NCI-H1436 treated with DMSO at 0.1 percent for 48 hours (cell line): ENCODE results near the gene CFH.
"Not testable (repeated sequence)": the region's sequence is repeated elsewhere in the genome, so short reads cannot be mapped to it uniquely, and the experiment has no call there.

Experiments
- DNase-seq: peaks from one replicate; lab custom pipeline; 2025; lab: John Stamatoyannopoulos, UW

The CFH gene

GRCh38 chr1:196651637-196652215 is at the start of gene CFH:
CFH (plus strand) TSS chr1:196652043; CDS start chr1:196652118, 75 bp downstream.
- no peak for DNase-seq

- DNase-seq = no peak
Measured at GRCh38 chr1:196603651-196604050, 48.2 kb upstream of the CFH start.

- no peak for DNase-seq
Measured at GRCh38 chr1:196607981-196608380, 43.9 kb upstream of the CFH start.

- peak; percentile 92 for DNase-seq
Measured at GRCh38 chr1:196608390-196609369, 43.2 kb upstream of the CFH start, which contains the start of gene KCNT2. KCNT2 (minus strand) TSS chr1:196608440; CDS start chr1:196608309, 131 bp downstream.

GRCh38 chr1:196609370-196609737 is 42.5 kb upstream of the CFH start:
- DNase-seq = no peak

GRCh38 chr1:196611873-196612272 is 40.0 kb upstream of the CFH start:
- no peak for DNase-seq

GRCh38 chr1:196619721-196620120 is 32.1 kb upstream of the CFH start:
- no peak for DNase-seq

GRCh38 chr1:196623079-196623478 is 28.8 kb upstream of the CFH start:
- DNase-seq = no peak

- DNase-seq = no peak
Measured at GRCh38 chr1:196628838-196629237, 23.0 kb upstream of the CFH start.

- no peak for DNase-seq
Measured at GRCh38 chr1:196637606-196638005, 14.2 kb upstream of the CFH start.

- no peak for DNase-seq
Measured at GRCh38 chr1:196638466-196638865, 13.4 kb upstream of the CFH start.

GRCh38 chr1:196639291-196639690 is 12.6 kb upstream of the CFH start:
- not testable (repeated sequence) for DNase-seq

- DNase-seq = no peak
Measured at GRCh38 chr1:196640976-196641375, 10.9 kb upstream of the CFH start.

GRCh38 chr1:196649990-196650389 is 1.9 kb upstream of the CFH start:
- no peak for DNase-seq

- no peak for DNase-seq
Measured at GRCh38 chr1:196650403-196650802, 1.4 kb upstream of the CFH start.

GRCh38 chr1:196651079-196651478 is 764 bp upstream of the CFH start:
- no peak for DNase-seq

- no peak for DNase-seq
Measured at GRCh38 chr1:196654271-196654670, 2.4 kb downstream of the CFH start.

- DNase-seq = no peak
Measured at GRCh38 chr1:196655071-196655470, 3.2 kb downstream of the CFH start.

- no peak for DNase-seq
Measured at GRCh38 chr1:196655494-196655893, 3.7 kb downstream of the CFH start.

- no peak for DNase-seq
Measured at GRCh38 chr1:196659471-196659870, 7.6 kb downstream of the CFH start.

- no peak for DNase-seq
Measured at GRCh38 chr1:196660272-196660671, 8.4 kb downstream of the CFH start.

GRCh38 chr1:196660852-196661251 is 9.0 kb downstream of the CFH start:
- no peak for DNase-seq

GRCh38 chr1:196661345-196661744 is 9.5 kb downstream of the CFH start:
- DNase-seq = no peak
